H1 (cell line): ENCODE results near the gene EPSTI1. TPM values are rescaled to one million over a fixed set of nuclear protein-coding genes. Genes with fewer than 3 reads are reported as not detected.

Experiments used
- CHD1 ChIP-seq: IDR thresholded peaks from 2 replicates; pipeline ENCODE4 v1.6.1; 2012; ENCODE audit warnings: low read depth, low read length, improper control_type of control experiment
- HDAC6 ChIP-seq: IDR thresholded peaks from one replicate; pipeline ENCODE4 v1.7.1; 2012; ENCODE audit warnings: low read depth, mild to moderate bottlenecking, inconsistent platforms, low read length, moderate library complexity
- JUND ChIP-seq: IDR thresholded peaks from 2 replicates; pipeline ENCODE4 v1.6.1; 2011; ENCODE audit warnings: mild to moderate bottlenecking, improper control_type of control experiment, low read length
- NRF1 ChIP-seq: IDR thresholded peaks from 2 replicates; pipeline ENCODE4 v1.6.1; 2011; ENCODE audit warnings: mild to moderate bottlenecking, low read depth, low read length, improper control_type of control experiment
- PHF8 ChIP-seq: fragments of 200-600 bp; sonication (generic); conservative IDR thresholded peaks from 2 replicates; pipeline ENCODE4 v1.7.1; 2012; ENCODE audit warnings: low read depth, mild to moderate bottlenecking, inconsistent platforms, low read length, moderate library complexity
- POLR2A ChIP-seq, 2 experiments: IDR thresholded peaks; 1 replicate in 1 of 2; 2 replicates in 1 of 2; pipeline ENCODE4 v1.6.1; 2011; ENCODE audit warnings: low read depth in 2 of 2, low read length in 2 of 2, mild to moderate bottlenecking in 2 of 2; ENCODE audit errors: control extremely low read depth in 1 of 2
- SIX5 ChIP-seq: IDR thresholded peaks from 2 replicates; pipeline ENCODE4 v1.6.1; 2011; ENCODE audit warnings: mild to moderate bottlenecking, low read depth, low read length
- SP2 ChIP-seq: IDR thresholded peaks from 2 replicates; pipeline ENCODE4 v1.6.1; 2012; ENCODE audit warnings: mild to moderate bottlenecking, low read length, inconsistent platforms
- YY1 ChIP-seq: IDR thresholded peaks from 2 replicates; pipeline ENCODE4 v1.6.1; 2011; ENCODE audit warnings: low read depth, mild to moderate bottlenecking, low read length
- polyA plus RNA-seq, 7 experiments: library from polyadenylated mRNA; depleted of rRNA in 3 of 7; stranded (reverse) in 5 of 7; unstranded in 2 of 7; fragments of >200 nt in 5 of 7; fragments of 200-250 nt in 2 of 7; gene quantifications; 1 replicate in 5 of 7; 2 replicates in 1 of 7; 4 replicates in 1 of 7; pipeline versions ENCODE4 v1.2.1 to v1.2.3, GENCODE V29; 2011 to 2013; ENCODE audit warnings: missing spikeins in 2 of 7, mixed read lengths in 2 of 7
- total RNA-seq: library from RNA; stranded (reverse); fragmentation: NEBNext Ultra II Directional; extraction: Animal tissue kit (Norgen Biotek cat#: 25700); gene quantifications from 2 replicates; pipeline ENCODE4 v1.2.1, GENCODE V29; 2021
- TF ChIP-seq, protein P1 (sequence below): IDR thresholded peaks from 2 replicates; pipeline ENCODE4 v1.6.1; 2011; ENCODE audit warnings: low read depth, mild to moderate bottlenecking, low read length; ENCODE audit not compliant: insufficient read depth
- TF ChIP-seq, protein P2 (sequence below): fragments of 300-600 bp; sonication (generic); IDR thresholded peaks from 2 replicates; pipeline ENCODE4 v1.7.1; 2012; ENCODE audit warnings: low read length, moderate library complexity, mild to moderate bottlenecking, inconsistent platforms; ENCODE audit not compliant: insufficient replicate concordance

The EPSTI1 gene
- total and polyA plus RNA-seq, 2 of the 8 experiments (the other 6 are each of a cell fraction or from before 2014, with no cell fraction given), result 0.23 to 0.37 TPM

DNA sequence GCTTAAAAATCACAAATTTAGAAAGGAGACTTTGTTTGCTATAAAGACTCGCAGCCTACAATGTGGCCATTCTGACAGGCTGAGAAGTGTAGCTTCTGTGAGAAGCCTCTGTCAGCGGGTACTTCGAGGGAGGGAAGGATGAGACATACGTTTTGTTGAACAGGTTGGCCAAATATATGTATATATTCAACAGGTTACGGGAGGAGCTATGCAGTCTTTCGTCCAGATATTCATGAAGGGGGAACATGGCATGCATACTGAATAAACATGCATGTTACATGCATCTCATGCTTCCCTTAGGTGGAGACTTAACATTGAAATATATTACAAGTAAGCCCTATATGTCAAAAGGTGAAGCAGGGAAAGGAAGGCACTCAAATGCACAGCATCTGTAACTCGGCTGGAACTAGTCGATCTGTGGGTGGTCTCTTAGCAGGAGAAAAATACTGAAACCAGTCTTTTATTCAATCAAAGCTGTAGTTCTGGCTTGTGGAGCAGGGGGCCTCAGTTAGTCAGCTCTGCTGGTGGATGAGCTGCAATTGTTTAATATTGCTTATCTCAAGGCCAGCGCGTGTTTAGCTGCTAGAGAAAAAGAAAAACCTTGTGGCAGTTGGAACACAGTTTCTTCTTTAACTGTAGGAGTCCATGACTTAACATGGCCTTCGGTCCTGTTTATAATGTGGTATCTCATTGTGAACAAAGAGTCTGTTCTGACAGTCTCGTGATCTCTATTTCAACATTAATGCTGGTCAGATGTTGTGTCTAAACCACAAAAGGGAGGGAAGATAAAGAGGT lies 116.4 kb downstream of the EPSTI1 start (continued):
- TF ChIP-seq JUND, result no peak
- TF ChIP-seq YY1, result no peak
- TF ChIP-seq, protein P1, sequence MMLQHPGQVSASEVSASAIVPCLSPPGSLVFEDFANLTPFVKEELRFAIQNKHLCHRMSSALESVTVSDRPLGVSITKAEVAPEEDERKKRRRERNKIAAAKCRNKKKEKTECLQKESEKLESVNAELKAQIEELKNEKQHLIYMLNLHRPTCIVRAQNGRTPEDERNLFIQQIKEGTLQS, result no peak
- TF ChIP-seq NRF1, result no peak
- no peak for TF ChIP-seq POLR2A (IDR thresholded peaks at IDR 0.05; ENCODE audit: control extremely low read depth in 1 of 2, low read depth in 2 of 2, low read length in 2 of 2)
- no peak for TF ChIP-seq PHF8
- no peak for TF ChIP-seq SP2
- TF ChIP-seq SIX5, result no peak
- TF ChIP-seq, protein P2, sequence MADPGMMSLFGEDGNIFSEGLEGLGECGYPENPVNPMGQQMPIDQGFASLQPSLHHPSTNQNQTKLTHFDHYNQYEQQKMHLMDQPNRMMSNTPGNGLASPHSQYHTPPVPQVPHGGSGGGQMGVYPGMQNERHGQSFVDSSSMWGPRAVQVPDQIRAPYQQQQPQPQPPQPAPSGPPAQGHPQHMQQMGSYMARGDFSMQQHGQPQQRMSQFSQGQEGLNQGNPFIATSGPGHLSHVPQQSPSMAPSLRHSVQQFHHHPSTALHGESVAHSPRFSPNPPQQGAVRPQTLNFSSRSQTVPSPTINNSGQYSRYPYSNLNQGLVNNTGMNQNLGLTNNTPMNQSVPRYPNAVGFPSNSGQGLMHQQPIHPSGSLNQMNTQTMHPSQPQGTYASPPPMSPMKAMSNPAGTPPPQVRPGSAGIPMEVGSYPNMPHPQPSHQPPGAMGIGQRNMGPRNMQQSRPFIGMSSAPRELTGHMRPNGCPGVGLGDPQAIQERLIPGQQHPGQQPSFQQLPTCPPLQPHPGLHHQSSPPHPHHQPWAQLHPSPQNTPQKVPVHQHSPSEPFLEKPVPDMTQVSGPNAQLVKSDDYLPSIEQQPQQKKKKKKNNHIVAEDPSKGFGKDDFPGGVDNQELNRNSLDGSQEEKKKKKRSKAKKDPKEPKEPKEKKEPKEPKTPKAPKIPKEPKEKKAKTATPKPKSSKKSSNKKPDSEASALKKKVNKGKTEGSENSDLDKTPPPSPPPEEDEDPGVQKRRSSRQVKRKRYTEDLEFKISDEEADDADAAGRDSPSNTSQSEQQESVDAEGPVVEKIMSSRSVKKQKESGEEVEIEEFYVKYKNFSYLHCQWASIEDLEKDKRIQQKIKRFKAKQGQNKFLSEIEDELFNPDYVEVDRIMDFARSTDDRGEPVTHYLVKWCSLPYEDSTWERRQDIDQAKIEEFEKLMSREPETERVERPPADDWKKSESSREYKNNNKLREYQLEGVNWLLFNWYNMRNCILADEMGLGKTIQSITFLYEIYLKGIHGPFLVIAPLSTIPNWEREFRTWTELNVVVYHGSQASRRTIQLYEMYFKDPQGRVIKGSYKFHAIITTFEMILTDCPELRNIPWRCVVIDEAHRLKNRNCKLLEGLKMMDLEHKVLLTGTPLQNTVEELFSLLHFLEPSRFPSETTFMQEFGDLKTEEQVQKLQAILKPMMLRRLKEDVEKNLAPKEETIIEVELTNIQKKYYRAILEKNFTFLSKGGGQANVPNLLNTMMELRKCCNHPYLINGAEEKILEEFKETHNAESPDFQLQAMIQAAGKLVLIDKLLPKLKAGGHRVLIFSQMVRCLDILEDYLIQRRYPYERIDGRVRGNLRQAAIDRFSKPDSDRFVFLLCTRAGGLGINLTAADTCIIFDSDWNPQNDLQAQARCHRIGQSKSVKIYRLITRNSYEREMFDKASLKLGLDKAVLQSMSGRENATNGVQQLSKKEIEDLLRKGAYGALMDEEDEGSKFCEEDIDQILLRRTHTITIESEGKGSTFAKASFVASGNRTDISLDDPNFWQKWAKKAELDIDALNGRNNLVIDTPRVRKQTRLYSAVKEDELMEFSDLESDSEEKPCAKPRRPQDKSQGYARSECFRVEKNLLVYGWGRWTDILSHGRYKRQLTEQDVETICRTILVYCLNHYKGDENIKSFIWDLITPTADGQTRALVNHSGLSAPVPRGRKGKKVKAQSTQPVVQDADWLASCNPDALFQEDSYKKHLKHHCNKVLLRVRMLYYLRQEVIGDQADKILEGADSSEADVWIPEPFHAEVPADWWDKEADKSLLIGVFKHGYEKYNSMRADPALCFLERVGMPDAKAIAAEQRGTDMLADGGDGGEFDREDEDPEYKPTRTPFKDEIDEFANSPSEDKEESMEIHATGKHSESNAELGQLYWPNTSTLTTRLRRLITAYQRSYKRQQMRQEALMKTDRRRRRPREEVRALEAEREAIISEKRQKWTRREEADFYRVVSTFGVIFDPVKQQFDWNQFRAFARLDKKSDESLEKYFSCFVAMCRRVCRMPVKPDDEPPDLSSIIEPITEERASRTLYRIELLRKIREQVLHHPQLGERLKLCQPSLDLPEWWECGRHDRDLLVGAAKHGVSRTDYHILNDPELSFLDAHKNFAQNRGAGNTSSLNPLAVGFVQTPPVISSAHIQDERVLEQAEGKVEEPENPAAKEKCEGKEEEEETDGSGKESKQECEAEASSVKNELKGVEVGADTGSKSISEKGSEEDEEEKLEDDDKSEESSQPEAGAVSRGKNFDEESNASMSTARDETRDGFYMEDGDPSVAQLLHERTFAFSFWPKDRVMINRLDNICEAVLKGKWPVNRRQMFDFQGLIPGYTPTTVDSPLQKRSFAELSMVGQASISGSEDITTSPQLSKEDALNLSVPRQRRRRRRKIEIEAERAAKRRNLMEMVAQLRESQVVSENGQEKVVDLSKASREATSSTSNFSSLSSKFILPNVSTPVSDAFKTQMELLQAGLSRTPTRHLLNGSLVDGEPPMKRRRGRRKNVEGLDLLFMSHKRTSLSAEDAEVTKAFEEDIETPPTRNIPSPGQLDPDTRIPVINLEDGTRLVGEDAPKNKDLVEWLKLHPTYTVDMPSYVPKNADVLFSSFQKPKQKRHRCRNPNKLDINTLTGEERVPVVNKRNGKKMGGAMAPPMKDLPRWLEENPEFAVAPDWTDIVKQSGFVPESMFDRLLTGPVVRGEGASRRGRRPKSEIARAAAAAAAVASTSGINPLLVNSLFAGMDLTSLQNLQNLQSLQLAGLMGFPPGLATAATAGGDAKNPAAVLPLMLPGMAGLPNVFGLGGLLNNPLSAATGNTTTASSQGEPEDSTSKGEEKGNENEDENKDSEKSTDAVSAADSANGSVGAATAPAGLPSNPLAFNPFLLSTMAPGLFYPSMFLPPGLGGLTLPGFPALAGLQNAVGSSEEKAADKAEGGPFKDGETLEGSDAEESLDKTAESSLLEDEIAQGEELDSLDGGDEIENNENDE, result no peak
- TF ChIP-seq HDAC6, result no peak
- TF ChIP-seq CHD1, result no peak
